ENCODE data around the gene PARN. TPM values are rescaled to one million over a fixed set of nuclear protein-coding genes. Genes with fewer than 3 reads are reported as not detected.

PARN gene
- total and polyA plus RNA-seq, 2 donors, result 20.4 to 24.8 TPM

DNA sequence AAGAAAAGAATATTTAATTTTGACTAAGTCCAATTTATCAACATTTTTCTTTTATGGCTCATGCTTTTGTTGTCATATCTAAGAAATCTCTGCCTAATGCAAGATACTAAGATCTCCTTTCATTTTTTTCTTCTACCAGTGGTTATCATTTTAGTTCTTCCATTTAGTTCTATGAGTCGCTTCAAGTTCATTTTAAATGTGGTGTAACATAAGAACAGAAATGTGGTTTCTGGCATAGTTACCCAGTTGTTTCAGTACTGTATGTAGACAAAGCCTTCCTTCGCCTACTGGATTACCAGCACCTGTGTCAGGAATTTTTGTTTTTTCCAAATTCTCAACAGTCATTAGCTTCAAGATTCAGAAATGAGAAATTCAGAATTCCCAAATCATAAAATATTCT, 175.7 kb downstream of the PARN start:
- H3K27me3 ChIP-seq (ENCODE audit: control insufficient read depth in 2 of 2, insufficient read depth in 1 of 2, low read length in 1 of 2), result no peaks in the 10 kb centered on the region
- H3K4me1 ChIP-seq (ENCODE audit: control insufficient read depth in 2 of 2, insufficient read depth in 2 of 2, low read length in 2 of 2), result no peaks in the 10 kb centered on the region
- H3K27ac ChIP-seq (ENCODE audit: low read depth in 1 of 2, low read length in 1 of 2), result no peak overlapping the region
- H3K9me3 ChIP-seq (ENCODE audit: control insufficient read depth in 2 of 2, insufficient read depth in 1 of 2, low read length in 1 of 2), result no peaks in the 10 kb centered on the region
- H3K36me3 ChIP-seq (ENCODE audit: control insufficient read depth in 2 of 2, insufficient read depth in 2 of 2, low read length in 1 of 2), result peaks cover 0 to 4% of the 10 kb centered on the region in 2 donors
- 97% methylated on average over 2 of the region's 2 CpGs for WGBS
- H3K4me3 ChIP-seq (ENCODE audit: low read length in 2 of 2), result no peak overlapping the region
- DNase-seq (ENCODE audit: low read depth in 6 of 9, low spot score in 9 of 9), result no peak

DNA sequence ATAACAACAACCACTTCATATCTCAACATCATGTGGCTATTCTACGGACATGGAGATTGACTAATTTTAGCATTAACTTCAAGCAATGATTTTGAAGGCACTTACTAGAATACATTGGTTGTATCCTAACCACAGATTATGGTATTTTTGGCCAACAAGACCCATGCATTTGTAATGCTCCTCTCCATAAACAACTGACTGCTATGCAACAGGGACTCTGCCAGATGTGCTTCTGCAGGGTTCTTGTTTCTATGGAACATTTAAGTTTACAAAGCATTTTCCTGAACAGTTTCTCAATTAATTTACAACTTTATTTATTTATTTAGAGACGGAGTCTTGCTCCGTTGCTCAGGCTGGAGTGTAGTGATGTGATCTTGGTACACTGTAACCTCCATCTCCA, 178.0 kb downstream of the PARN start:
- H3K27me3 ChIP-seq (ENCODE audit: control insufficient read depth in 2 of 2, insufficient read depth in 1 of 2, low read length in 1 of 2), result no peaks in the 10 kb centered on the region
- H3K4me3 ChIP-seq (ENCODE audit: low read length in 2 of 2), result no peak overlapping the region
- no peak for DNase-seq (ENCODE audit: low read depth in 6 of 9, low spot score in 9 of 9)
- H3K9me3 ChIP-seq (ENCODE audit: control insufficient read depth in 2 of 2, insufficient read depth in 1 of 2, low read length in 1 of 2), result no peaks in the 10 kb centered on the region
- H3K36me3 ChIP-seq (ENCODE audit: control insufficient read depth in 2 of 2, insufficient read depth in 2 of 2, low read length in 1 of 2), result peaks cover 0 to 4% of the 10 kb centered on the region in 2 donors
- no peak overlapping the region for H3K27ac ChIP-seq (ENCODE audit: low read depth in 1 of 2, low read length in 1 of 2)
- H3K4me1 ChIP-seq (ENCODE audit: control insufficient read depth in 2 of 2, insufficient read depth in 2 of 2, low read length in 2 of 2), result no peaks in the 10 kb centered on the region
- 99% methylated on average over 3 of the region's 3 CpGs for WGBS

DNA sequence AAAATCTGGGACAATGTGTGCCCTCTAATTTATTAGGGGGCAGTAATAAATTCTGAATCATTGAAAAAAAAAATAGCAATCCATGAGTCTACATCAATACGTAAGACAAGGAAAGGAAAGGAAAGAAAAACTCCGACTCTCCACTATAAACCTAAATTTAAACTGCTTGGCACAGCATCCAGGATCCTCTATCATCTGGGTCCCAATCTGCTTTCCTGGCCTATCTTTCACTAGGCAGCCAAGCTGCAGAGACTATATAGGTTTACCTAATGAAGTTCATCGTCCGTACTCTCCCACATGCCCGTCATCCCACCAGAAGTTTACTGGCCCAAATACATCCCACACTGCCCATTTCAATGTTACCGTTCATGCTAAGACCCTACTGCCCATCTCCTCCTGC, 179.2 kb downstream of the PARN start:
- no peaks in the 10 kb centered on the region for H3K9me3 ChIP-seq (ENCODE audit: control insufficient read depth in 2 of 2, insufficient read depth in 1 of 2, low read length in 1 of 2)
- peaks cover 0 to 2% of the 10 kb centered on the region in 2 donors for H3K4me1 ChIP-seq (ENCODE audit: control insufficient read depth in 2 of 2, insufficient read depth in 2 of 2, low read length in 2 of 2)
- H3K36me3 ChIP-seq (ENCODE audit: control insufficient read depth in 2 of 2, insufficient read depth in 2 of 2, low read length in 1 of 2), result peaks cover 0 to 5% of the 10 kb centered on the region in 2 donors
- DNase-seq (ENCODE audit: low read depth in 6 of 9, low spot score in 9 of 9), result no peak
- H3K27ac ChIP-seq (ENCODE audit: low read depth in 1 of 2, low read length in 1 of 2), result no peak overlapping the region
- H3K27me3 ChIP-seq (ENCODE audit: control insufficient read depth in 2 of 2, insufficient read depth in 1 of 2, low read length in 1 of 2), result no peaks in the 10 kb centered on the region
- no peak overlapping the region for H3K4me3 ChIP-seq (ENCODE audit: low read length in 2 of 2)
- 98% methylated on average over 6 of the region's 6 CpGs for WGBS

DNA sequence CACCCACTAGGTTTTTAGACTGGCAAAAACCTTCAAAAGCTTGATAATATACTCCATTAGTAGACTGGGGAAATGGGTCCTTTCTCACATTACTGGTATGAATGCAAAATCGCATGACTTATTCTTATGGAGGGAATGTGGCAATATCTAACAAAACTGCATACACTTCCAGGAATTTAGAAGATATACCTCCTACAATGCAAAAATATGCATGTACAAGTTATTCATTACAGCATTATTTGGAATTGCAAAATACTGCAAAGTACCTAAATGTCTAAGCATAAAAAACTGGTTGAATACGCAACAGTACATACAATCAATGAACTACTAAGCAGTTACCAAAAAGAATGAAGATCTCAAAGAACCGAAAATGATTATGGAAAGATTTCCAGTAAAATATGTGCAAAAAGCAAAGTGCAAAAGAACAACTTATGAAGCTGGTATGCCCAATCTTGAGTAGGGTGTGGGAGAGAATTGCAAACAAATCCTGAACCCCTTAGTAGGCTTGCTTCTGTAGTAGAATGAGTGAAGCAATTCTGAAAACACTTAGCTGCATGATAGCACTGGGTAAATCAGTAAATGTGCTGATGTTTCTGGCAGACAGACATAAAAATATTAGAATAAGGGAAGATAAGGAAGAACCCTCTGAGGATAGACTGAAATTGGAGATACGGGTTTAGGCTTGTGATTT, 180.1 kb downstream of the PARN start:
- 97% methylated on average over 4 of the region's 4 CpGs for WGBS
- Histone ChIP-seq H3K4me3 (ENCODE audit: low read length in 2 of 2) (no peak overlapping the region), H3K4me1 (ENCODE audit: control insufficient read depth in 2 of 2, insufficient read depth in 2 of 2, low read length in 2 of 2) (peaks cover 0 to 2% of the 10 kb centered on the region in 2 donors), H3K36me3 (ENCODE audit: control insufficient read depth in 2 of 2, insufficient read depth in 2 of 2, low read length in 1 of 2) (peaks cover 0 to 10% of the 10 kb centered on the region in 2 donors), H3K9me3 (ENCODE audit: control insufficient read depth in 2 of 2, insufficient read depth in 1 of 2, low read length in 1 of 2) (no peaks in the 10 kb centered on the region), H3K27me3 (ENCODE audit: control insufficient read depth in 2 of 2, insufficient read depth in 1 of 2, low read length in 1 of 2) (no peaks in the 10 kb centered on the region), H3K27ac (ENCODE audit: low read depth in 1 of 2, low read length in 1 of 2) (no peak overlapping the region)
- DNase-seq (ENCODE audit: low read depth in 6 of 9, low spot score in 9 of 9), result no peak

DNA sequence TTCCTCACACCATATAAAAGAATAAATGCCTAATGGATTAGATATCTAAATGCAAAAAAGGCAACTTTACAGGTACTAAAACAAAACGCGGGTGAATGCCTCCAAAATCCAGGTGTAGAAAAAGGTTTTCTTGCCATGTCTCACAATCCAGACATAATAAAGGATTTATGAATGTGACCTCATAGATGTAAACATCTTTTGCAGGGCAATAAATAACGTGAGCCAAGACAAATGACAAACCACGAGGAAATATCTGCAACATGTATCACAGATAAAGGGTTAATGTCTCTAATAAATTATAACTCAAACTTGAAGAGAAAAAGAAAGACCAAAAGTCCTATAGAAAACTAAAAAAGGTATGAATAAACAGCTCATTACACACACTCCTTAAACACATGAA, 180.7 kb downstream of the PARN start:
- H3K4me3 ChIP-seq (ENCODE audit: low read length in 2 of 2), result no peak overlapping the region

DNA sequence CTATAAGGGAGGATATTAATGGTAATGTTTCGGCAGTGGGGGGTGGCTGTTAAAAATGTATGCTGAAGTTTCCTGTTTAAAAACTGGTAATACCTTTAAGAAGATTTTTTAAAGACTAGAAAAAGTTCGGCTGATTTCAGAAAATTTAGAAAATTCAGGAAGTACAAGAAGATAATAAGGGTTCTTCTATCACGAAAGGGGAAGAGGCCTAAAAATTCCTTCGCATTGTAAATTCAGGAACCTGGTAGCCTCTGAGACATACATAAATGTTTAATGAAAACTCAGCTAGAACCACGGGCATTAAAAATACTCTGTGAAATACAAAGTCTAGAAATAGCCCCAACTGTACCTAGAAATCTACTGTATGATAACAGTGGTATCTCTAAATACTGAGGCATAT, 181.2 kb downstream of the PARN start:
- DNase-seq (ENCODE audit: low read depth in 6 of 9, low spot score in 9 of 9), result no peak
- Histone ChIP-seq H3K27me3 (ENCODE audit: control insufficient read depth in 2 of 2, insufficient read depth in 1 of 2, low read length in 1 of 2) (no peaks in the 10 kb centered on the region), H3K27ac (ENCODE audit: low read depth in 1 of 2, low read length in 1 of 2) (no peak overlapping the region), H3K36me3 (ENCODE audit: control insufficient read depth in 2 of 2, insufficient read depth in 2 of 2, low read length in 1 of 2) (peaks cover 0 to 10% of the 10 kb centered on the region in 2 donors), H3K9me3 (ENCODE audit: control insufficient read depth in 2 of 2, insufficient read depth in 1 of 2, low read length in 1 of 2) (no peaks in the 10 kb centered on the region), H3K4me1 (ENCODE audit: control insufficient read depth in 2 of 2, insufficient read depth in 2 of 2, low read length in 2 of 2) (peaks cover 0 to 2% of the 10 kb centered on the region in 2 donors), H3K4me3 (ENCODE audit: low read length in 2 of 2) (no peak overlapping the region)
- WGBS, result 95% methylated on average over 5 of the region's 5 CpGs

More for the DNA sequence above, 180.7 kb downstream of the PARN start:
- no peak overlapping the region for H3K27ac ChIP-seq (ENCODE audit: low read depth in 1 of 2, low read length in 1 of 2)
- H3K27me3 ChIP-seq (ENCODE audit: control insufficient read depth in 2 of 2, insufficient read depth in 1 of 2, low read length in 1 of 2), result no peaks in the 10 kb centered on the region
- no peaks in the 10 kb centered on the region for H3K9me3 ChIP-seq (ENCODE audit: control insufficient read depth in 2 of 2, insufficient read depth in 1 of 2, low read length in 1 of 2)
- peaks cover 0 to 2% of the 10 kb centered on the region in 2 donors for H3K4me1 ChIP-seq (ENCODE audit: control insufficient read depth in 2 of 2, insufficient read depth in 2 of 2, low read length in 2 of 2)
- H3K36me3 ChIP-seq (ENCODE audit: control insufficient read depth in 2 of 2, insufficient read depth in 2 of 2, low read length in 1 of 2), result peaks cover 0 to 10% of the 10 kb centered on the region in 2 donors
- 87% methylated on average over 4 of the region's 4 CpGs for WGBS
- DNase-seq (ENCODE audit: low read depth in 6 of 9, low spot score in 9 of 9), result no peak

DNA sequence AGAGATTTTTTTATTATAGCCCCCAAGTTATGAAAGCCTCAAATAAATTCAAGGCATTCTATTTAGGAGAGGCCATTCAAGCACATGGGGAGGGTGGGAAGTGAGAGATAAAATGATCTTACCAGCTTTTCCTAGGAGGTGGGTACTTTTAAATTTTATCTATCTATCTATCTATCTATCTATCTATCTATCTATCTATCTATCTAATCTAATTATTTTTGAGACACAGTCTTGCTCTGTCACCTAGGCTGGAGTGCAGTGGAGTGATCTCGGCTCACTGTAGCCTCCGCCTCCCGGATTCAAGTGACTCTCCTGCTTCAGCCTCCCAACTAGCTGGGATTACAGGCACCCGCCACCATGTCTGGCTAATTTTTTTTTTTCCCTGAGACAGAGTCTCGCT, 182.3 kb downstream of the PARN start:
- DNase-seq (ENCODE audit: low read depth in 6 of 9, low spot score in 9 of 9), result no peak
- Histone ChIP-seq H3K4me3 (ENCODE audit: low read length in 2 of 2) (no peak overlapping the region), H3K9me3 (ENCODE audit: control insufficient read depth in 2 of 2, insufficient read depth in 1 of 2, low read length in 1 of 2) (no peaks in the 10 kb centered on the region), H3K4me1 (ENCODE audit: control insufficient read depth in 2 of 2, insufficient read depth in 2 of 2, low read length in 2 of 2) (peaks cover 0 to 2% of the 10 kb centered on the region in 2 donors), H3K27ac (ENCODE audit: low read depth in 1 of 2, low read length in 1 of 2) (no peak overlapping the region), H3K36me3 (ENCODE audit: control insufficient read depth in 2 of 2, insufficient read depth in 2 of 2, low read length in 1 of 2) (peaks cover 0 to 10% of the 10 kb centered on the region in 2 donors), H3K27me3 (ENCODE audit: control insufficient read depth in 2 of 2, insufficient read depth in 1 of 2, low read length in 1 of 2) (no peaks in the 10 kb centered on the region)
- WGBS, result 96% methylated on average over 5 of the region's 5 CpGs

DNA sequence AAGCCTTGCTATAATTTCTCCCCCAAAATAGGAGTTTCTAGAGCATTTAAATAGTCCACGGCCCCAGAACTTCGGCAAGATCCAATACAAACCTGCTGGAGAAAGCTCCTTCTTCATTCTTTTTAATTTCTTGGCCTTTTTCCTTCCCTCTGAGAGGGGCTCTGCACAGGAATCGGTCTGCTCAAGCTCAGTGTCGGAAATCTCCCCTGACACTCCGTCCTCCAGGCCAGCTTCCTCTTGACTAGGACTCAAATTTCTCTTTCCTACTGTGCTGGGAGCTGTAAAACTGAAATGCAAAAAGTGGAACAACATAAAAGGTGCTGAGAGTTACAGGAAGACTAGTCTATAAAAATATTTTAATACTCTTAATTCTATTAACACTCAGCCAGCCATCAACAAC, 183.3 kb downstream of the PARN start:
- Histone ChIP-seq H3K36me3 (ENCODE audit: control insufficient read depth in 2 of 2, insufficient read depth in 2 of 2, low read length in 1 of 2) (peaks cover 0 to 10% of the 10 kb centered on the region in 2 donors), H3K4me3 (ENCODE audit: low read length in 2 of 2) (no peak overlapping the region), H3K9me3 (ENCODE audit: control insufficient read depth in 2 of 2, insufficient read depth in 1 of 2, low read length in 1 of 2) (no peaks in the 10 kb centered on the region), H3K27me3 (ENCODE audit: control insufficient read depth in 2 of 2, insufficient read depth in 1 of 2, low read length in 1 of 2) (no peaks in the 10 kb centered on the region), H3K27ac (ENCODE audit: low read depth in 1 of 2, low read length in 1 of 2) (no peak overlapping the region), H3K4me1 (ENCODE audit: control insufficient read depth in 2 of 2, insufficient read depth in 2 of 2, low read length in 2 of 2) (peaks cover 0 to 2% of the 10 kb centered on the region in 2 donors)
- WGBS, result 95% methylated on average over 5 of the region's 5 CpGs
- DNase-seq (ENCODE audit: low read depth in 6 of 9, low spot score in 9 of 9), result no peak

DNA sequence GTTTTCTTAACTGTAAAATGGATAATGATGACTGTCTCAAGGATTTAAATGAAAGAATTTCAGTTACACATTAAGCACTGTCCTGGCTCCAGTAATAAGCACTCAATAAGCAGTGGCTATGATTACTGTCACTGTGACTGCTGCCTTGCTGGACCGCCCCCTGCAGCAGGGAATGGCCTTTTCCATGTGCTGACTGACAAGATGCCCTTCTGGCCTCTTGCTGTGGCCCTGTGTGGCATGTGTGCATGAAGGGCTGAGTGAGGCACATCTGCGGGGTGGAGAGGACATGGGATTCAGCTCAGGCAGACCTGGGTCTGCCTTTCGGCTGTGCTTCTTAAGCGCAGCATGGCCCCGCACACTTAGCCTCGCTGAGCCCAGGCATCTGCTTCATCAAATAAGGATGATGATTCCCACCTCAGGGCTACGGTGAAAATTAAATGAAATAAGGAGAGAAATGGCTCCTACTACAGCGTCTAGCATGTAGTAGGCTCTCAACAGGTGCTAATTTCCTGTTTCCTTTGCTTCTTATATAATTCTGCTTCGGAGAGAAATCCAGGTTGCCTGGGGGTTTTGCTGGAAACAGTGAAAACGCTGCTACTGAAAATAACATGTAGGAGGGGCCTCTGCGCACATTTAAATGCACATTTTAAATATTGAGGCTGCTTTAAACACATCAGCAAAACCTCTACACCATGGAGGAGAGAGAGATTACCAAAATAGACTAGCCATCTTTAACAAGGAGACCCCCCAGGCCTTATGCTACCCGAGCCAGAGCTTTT, 183.9 kb downstream of the PARN start:
- no peak overlapping the region for H3K4me3 ChIP-seq (ENCODE audit: low read length in 2 of 2)
- peaks cover 0 to 10% of the 10 kb centered on the region in 2 donors for H3K36me3 ChIP-seq (ENCODE audit: control insufficient read depth in 2 of 2, insufficient read depth in 2 of 2, low read length in 1 of 2)
- H3K27me3 ChIP-seq (ENCODE audit: control insufficient read depth in 2 of 2, insufficient read depth in 1 of 2, low read length in 1 of 2), result no peaks in the 10 kb centered on the region
- peaks cover 0 to 2% of the 10 kb centered on the region in 2 donors for H3K4me1 ChIP-seq (ENCODE audit: control insufficient read depth in 2 of 2, insufficient read depth in 2 of 2, low read length in 2 of 2)
- no peaks in the 10 kb centered on the region for H3K9me3 ChIP-seq (ENCODE audit: control insufficient read depth in 2 of 2, insufficient read depth in 1 of 2, low read length in 1 of 2)
- 97% methylated on average over 12 of the region's 12 CpGs for WGBS
- DNase-seq (ENCODE audit: low read depth in 6 of 9, low spot score in 9 of 9), result no peak
- H3K27ac ChIP-seq (ENCODE audit: low read depth in 1 of 2, low read length in 1 of 2), result no peak overlapping the region
